SIG-M5 (cell line): ENCODE data around the gene PCDHB2.
"Not testable (repeated sequence)": the region's sequence is repeated elsewhere in the genome, so short reads cannot be mapped to it uniquely, and the experiment has no call there.

ENCODE experiments used
- DNase-seq: peaks from one replicate; lab custom pipeline; 2025; lab: John Stamatoyannopoulos, UW

The PCDHB2 gene

GRCh38 chr5:141135718-141136266 lies 41.4 kb downstream of the PCDHB2 start:
- DNase-seq: no peak

GRCh38 chr5:141137346-141137745 lies 42.9 kb downstream of the PCDHB2 start:
- DNase-seq: not testable (repeated sequence)
